DMS79 treated with DMSO at 0.1 percent for 48 hours (cell line): ENCODE results near the gene SERPINF2.
"Not testable (repeated sequence)": the region's sequence is repeated elsewhere in the genome, so short reads cannot be mapped to it uniquely, and the experiment has no call there.

Experiments
- DNase-seq: peaks from one replicate; lab custom pipeline; 2025; lab: John Stamatoyannopoulos, UW

Gene SERPINF2

GRCh38 chr17:1789936-1790335, 47.3 kb downstream of the SERPINF2 start:
- DNase-seq = no peak

- peak; percentile 78 for DNase-seq
These were observed 50.1 kb downstream of the SERPINF2 start for GRCh38 chr17:1792495-1793446.

GRCh38 chr17:1793447-1793806, 50.8 kb downstream of the SERPINF2 start:
- peak; percentile 93 for DNase-seq

- DNase-seq = no peak
These were observed 54.1 kb downstream of the SERPINF2 start for GRCh38 chr17:1796800-1797199.

- DNase-seq = no peak
These were observed 54.7 kb downstream of the SERPINF2 start for GRCh38 chr17:1797323-1797722.

GRCh38 chr17:1797846-1798245, 55.2 kb downstream of the SERPINF2 start:
- DNase-seq = not testable (repeated sequence)

GRCh38 chr17:1800240-1800639, 57.6 kb downstream of the SERPINF2 start:
- no peak for DNase-seq

- no peak for DNase-seq
These were observed 58.0 kb downstream of the SERPINF2 start for GRCh38 chr17:1800712-1801111.

GRCh38 chr17:1802429-1802828, 59.8 kb downstream of the SERPINF2 start:
- no peak for DNase-seq

GRCh38 chr17:1803280-1803679, 60.6 kb downstream of the SERPINF2 start:
- DNase-seq = no peak
